Measurements from ENCODE around the gene DNAJC15.

DNAJC15 gene

GRCh38 chr13:43110658-43111057, 87.3 kb downstream of the DNAJC15 start (continued):
- no peak for TF ChIP-seq ZEB2 (tag by site-specific recombination; IDR thresholded peaks at IDR 0.05)
- TF ChIP-seq, protein P1, sequence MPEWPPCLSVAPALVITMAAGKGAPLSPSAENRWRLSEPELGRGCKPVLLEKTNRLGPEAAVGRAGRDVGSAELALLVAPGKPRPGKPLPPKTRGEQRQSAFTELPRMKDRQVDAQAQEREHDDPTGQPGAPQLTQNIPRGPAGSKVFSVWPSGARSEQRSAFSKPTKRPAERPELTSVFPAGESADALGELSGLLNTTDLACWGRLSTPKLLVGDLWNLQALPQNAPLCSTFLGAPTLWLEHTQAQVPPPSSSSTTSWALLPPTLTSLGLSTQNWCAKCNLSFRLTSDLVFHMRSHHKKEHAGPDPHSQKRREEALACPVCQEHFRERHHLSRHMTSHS (tag by site-specific recombination; IDR thresholded peaks at IDR 0.05): no peak
- peak; percentile 95 for TF ChIP-seq ZBTB44 (tag by site-specific recombination; IDR thresholded peaks at IDR 0.05)
- no peak for TF ChIP-seq ZNF701 (tag by site-specific recombination; IDR thresholded peaks at IDR 0.05)
- no peak for TF ChIP-seq ZNF692 (tag by site-specific recombination; IDR thresholded peaks at IDR 0.05)
- TF ChIP-seq ZNF785 (tag by site-specific recombination; IDR thresholded peaks at IDR 0.05): no peak
- TF ChIP-seq ZBTB48 (tag by site-specific recombination; IDR thresholded peaks at IDR 0.05): no peak
- TF ChIP-seq ZFP37 (tag by site-specific recombination; IDR thresholded peaks at IDR 0.05): no peak
- no peak for TF ChIP-seq HOXC10 (CRISPR knock-in tag; IDR thresholded peaks at IDR 0.05)
- TF ChIP-seq ZNF521 (tag by site-specific recombination; IDR thresholded peaks at IDR 0.05): no peak
- TF ChIP-seq KLF7 (tag by site-specific recombination; IDR thresholded peaks at IDR 0.05; ENCODE audit: borderline replicate concordance): peak; percentile 60; the same call in 1 of the 2 replicates
- no peak for TF ChIP-seq ZNF112 (tag by site-specific recombination; IDR thresholded peaks at IDR 0.05)
- peak; percentile 63; the same call in 1 of the 2 replicates for TF ChIP-seq ZNF18 (tag by site-specific recombination; IDR thresholded peaks at IDR 0.05)
- no peak for TF ChIP-seq ZBTB21 (tag by site-specific recombination; IDR thresholded peaks at IDR 0.05)
- TF ChIP-seq ZNF211 (tag by site-specific recombination; IDR thresholded peaks at IDR 0.05; ENCODE audit: low read depth): no peak
- no peak for TF ChIP-seq TSHZ1 (tag by site-specific recombination; IDR thresholded peaks at IDR 0.05; ENCODE audit: borderline replicate concordance)
- no peak for TF ChIP-seq KLF9 (tag by site-specific recombination; IDR thresholded peaks at IDR 0.05; ENCODE audit: low read depth)

All from HEK293 (cell line).